Jurkat, Clone E6-1 (cell line): ENCODE results near the gene SCN2B.

Experiments
- DNase-seq: peaks from one replicate; pipeline ENCODE4 v3.0.0-alpha.2; 2011; ENCODE audit warnings: low read depth, low spot score
- H3K4me3 ChIP-seq: 2 replicates; pipeline ENCODE4 v1.5.1; 2011; ENCODE audit warnings: mild to moderate bottlenecking, low read length, control low read depth, moderate library complexity

The SCN2B gene

DNA sequence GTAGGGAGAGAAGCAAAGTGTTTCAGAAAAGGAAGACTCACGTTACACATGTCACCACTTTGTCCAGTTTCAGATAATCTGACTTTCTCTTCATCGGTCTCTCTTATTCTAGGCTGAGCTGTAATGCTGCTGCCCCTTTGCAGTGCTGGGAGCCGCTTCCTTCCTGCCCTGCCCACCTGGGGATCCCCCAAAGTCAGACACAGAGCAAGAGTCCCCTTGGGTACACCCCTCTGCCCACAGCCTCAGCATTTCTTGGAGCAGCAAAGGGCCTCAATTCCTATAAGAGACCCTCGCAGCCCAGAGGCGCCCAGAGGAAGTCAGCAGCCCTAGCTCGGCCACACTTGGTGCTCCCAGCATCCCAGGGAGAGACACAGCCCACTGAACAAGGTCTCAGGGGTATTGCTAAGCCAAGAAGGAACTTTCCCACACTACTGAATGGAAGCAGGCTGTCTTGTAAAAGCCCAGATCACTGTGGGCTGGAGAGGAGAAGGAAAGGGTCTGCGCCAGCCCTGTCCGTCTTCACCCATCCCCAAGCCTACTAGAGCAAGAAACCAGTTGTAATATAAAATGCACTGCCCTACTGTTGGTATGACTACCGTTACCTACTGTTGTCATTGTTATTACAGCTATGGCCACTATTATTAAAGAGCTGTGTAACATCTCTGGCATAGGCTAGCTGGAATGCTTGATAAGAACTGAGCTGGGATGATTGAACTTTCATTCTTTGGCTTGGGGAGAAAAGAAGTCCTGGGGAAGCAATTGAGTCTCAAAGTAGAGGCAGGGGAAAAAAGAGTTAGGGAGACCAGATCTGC, 58.4 kb downstream of the SCN2B start:
- no peak overlapping the region for H3K4me3 ChIP-seq
- DNase-seq = no peak

- no peak overlapping the region for H3K4me3 ChIP-seq
- DNase-seq = no peak
Observed at GRCh38 chr11:118115048-118115447, 61.4 kb downstream of the SCN2B start.

GRCh38 chr11:118114266-118114665, 62.2 kb downstream of the SCN2B start:
- no peak for DNase-seq
- no peak overlapping the region for H3K4me3 ChIP-seq

- no peak overlapping the region for H3K4me3 ChIP-seq
- no peak for DNase-seq
Observed at GRCh38 chr11:118112711-118113430, 63.6 kb downstream of the SCN2B start.
